Measurements from ENCODE around the gene RGL2. TPM values are rescaled to one million over a fixed set of nuclear protein-coding genes. Genes with fewer than 3 reads are reported as not detected.

RGL2 gene
- total RNA-seq, 1 experiment from 2014 or later, result 43.4 TPM

DNA sequence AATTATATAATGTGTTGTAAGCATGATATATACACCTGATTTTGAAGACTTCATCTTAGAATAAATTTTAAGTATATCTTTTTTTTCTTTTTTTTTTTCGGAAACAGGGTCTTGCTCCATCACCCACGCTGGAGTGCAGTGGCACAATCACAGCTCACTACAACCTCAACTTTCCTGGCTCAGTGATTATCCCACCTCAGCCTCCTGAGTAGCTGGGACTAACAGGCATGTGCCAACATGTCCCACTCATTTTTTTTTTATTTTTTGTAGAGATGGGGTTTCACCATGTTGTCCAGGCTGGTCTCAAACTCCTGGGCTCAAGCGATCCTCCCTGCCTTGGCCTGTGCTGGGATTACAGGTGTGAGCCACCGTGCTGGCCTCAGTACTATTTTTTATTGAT, 44.2 kb downstream of the RGL2 start:
- H3K4me3 ChIP-seq (ENCODE audit: insufficient read depth, low read depth, low read length), result no peak overlapping the region
- H3K36me3 ChIP-seq (replicated peaks; ENCODE audit: control insufficient read depth, insufficient read depth, low read length), result no peaks in the 10 kb centered on the region; the same call in 1 of the 2 replicates
- H3K27me3 ChIP-seq (ENCODE audit: control insufficient read depth, insufficient read depth, low read length), result no peaks in the 10 kb centered on the region
- no peak for DNase-seq

DNA sequence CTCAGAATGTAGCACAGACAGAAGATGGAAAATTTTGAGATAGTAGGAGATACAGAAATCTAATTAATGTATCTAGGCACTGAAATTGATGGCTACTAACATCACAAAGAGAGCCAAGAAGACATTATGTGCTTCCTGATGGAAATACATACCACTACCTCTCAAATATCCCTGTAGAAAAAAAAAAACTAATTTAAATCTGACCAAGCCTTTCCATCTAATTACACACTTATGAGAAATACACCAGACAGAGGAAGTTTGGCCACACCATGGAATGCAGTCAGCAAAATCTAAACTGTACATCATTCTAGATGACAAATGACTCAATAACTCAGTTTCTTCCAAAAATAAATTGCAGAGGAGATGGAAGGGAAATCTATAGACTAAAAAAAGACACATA, 46.0 kb downstream of the RGL2 start:
- Histone ChIP-seq H3K27me3 (ENCODE audit: control insufficient read depth, insufficient read depth, low read length) (peaks cover 8% of the 10 kb centered on the region), H3K36me3 (replicated peaks; ENCODE audit: control insufficient read depth, insufficient read depth, low read length) (no peaks in the 10 kb centered on the region; the same call in 1 of the 2 replicates), H3K4me3 (ENCODE audit: insufficient read depth, low read depth, low read length) (no peak overlapping the region)
- no peak for DNase-seq

DNA sequence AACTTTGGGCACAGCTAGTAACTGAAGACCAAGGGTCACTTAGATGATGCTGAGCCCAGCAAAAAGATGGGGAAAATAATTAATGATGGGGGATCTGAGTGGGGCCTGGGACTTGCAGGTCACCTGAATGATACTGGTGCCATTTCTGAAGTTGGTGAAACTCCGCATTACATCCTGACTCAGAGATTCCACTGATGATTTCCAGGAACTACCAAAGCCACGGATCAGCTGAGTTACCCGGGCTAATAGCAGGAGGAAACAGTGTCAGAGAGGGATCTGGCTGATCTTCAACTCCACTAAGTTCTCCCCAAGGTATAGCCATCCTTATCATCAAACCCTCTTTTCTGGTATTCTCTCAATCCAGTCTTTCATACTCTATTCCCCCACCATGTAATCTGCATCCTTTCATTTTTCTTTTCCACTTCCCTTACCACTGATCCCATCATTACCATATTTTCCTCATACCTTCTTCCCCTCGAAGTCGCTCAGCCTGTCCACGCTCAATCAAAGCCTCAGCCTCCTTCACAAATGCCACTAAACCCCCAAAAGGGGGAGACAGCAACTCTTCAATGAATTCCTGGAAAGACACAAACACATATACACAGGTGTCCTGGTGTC, 47.2 kb downstream of the RGL2 start:
- Histone ChIP-seq H3K4me3 (ENCODE audit: insufficient read depth, low read depth, low read length) (no peak overlapping the region), H3K36me3 (replicated peaks; ENCODE audit: control insufficient read depth, insufficient read depth, low read length) (no peaks in the 10 kb centered on the region; the same call in 1 of the 2 replicates), H3K27me3 (ENCODE audit: control insufficient read depth, insufficient read depth, low read length) (peaks cover 20% of the 10 kb centered on the region)
- no peak for DNase-seq

DNA sequence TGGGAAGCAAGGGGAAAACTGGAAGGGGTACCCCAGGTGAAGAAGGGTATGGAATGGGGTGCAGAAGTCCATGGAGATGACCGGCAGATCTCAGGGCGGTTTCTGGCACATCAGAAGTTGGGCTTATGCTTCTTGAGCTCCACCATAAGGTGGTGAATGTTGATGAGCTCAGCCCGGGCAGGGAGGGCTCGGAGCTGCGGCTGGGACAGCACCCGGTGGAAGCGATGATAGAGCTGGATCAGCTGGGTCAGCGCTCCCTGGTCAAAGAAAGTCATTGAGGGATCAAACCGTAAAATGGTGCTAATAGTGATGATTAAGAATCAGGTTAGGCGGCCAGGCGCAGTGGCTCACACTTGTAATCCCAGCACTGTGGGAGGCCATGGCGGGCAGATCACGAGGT, 48.0 kb downstream of the RGL2 start:
- DNase-seq, result no peak
- H3K4me3 ChIP-seq (ENCODE audit: insufficient read depth, low read depth, low read length), result no peak overlapping the region
- H3K36me3 ChIP-seq (replicated peaks; ENCODE audit: control insufficient read depth, insufficient read depth, low read length), result no peaks in the 10 kb centered on the region; the same call in 1 of the 2 replicates
- peaks cover 25% of the 10 kb centered on the region for H3K27me3 ChIP-seq (ENCODE audit: control insufficient read depth, insufficient read depth, low read length)

DNA sequence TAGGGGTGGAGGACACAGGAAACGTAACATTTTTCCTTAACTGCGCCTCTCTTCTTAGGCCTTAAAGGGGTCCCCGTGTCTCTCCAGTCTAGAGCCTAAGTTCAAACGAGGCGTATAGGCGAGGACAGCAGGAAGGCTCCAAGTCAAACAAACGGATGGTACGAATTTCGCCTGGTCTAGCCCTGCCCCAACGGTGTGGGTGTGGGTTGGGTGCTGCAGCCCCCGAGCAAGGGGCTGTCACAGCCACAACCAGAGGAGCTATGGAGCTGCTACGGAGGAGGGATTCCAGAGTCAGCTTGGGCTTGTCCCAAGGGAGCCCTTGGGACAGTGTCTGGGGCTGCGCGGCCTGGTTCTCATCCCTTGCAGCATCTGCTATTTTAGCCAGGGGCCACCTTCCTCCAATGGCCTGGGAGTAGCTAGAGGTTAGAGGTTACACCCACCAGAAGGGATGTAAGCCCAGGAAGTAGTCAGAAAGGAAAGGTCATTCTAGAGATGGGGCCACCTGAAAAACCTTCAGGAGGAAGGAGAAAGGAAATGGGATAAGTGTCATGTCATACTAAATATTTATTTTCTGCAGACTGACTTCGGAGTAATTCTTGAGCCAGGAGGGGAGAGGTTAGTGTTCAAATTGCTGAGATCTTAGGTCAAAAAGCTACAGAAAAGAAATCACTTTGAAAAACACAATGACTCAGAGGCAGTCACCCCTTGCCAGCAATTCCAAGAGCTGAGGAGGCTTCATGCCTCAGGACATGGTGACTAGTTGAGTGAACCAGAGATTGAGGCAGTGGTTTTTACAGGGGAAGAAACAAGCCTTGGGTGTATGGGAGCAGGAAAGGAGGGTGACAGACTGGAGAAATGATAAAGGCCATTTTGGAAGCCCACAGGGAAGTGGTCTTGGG, 48.8 kb downstream of the RGL2 start:
- peak overlapping the region; percentile 72 for H3K4me3 ChIP-seq (ENCODE audit: insufficient read depth, low read depth, low read length)
- DNase-seq, result no peak
- H3K36me3 ChIP-seq (replicated peaks; ENCODE audit: control insufficient read depth, insufficient read depth, low read length), result no peaks in the 10 kb centered on the region; the same call in 1 of the 2 replicates
- peaks cover 25% of the 10 kb centered on the region for H3K27me3 ChIP-seq (ENCODE audit: control insufficient read depth, insufficient read depth, low read length)

DNA sequence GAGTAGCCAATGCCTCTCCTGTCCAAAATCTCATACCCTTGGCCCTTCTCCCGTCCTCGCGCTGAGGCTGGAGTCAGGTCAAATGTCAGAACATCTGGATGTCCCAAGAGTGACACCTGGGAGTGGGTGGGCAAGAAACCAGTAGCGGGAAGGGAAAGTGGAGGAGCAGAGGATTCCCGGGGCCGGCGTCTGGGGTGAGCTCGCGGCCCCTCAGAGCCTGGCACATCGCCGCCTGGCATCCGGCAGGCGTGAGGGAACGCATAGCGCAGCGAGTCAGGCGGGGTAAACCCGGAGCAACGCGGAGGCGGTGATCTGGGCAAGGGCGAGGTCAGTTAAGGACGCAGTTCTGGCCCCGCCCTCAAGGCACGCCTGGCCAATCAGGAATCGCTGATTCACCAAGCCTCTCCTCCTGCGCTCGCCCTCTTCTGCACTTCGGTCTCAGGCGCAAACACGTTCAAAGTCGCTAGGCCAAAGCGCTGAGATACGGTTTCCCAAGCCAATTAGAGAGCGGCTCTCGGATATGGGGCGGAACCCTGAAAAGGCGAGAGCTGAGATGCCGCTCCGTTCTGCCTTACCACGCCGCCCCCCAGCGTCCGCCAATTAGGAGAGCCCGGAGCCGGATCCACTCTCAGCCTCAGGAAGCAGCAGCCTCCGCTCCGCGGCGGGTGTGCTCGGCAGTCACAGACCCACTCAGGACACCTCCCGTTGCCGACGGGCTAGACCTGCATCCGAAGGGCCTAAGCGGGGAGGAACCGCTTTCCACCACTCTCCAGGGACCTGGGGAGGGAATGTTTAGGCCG, 49.6 kb downstream of the RGL2 start:
- H3K36me3 ChIP-seq (replicated peaks; ENCODE audit: control insufficient read depth, insufficient read depth, low read length), result no peaks in the 10 kb centered on the region; the same call in 1 of the 2 replicates
- DNase-seq, result peak; percentile 94
- peak overlapping the region; percentile 72 for H3K4me3 ChIP-seq (ENCODE audit: insufficient read depth, low read depth, low read length)
- H3K27me3 ChIP-seq (ENCODE audit: control insufficient read depth, insufficient read depth, low read length), result peaks cover 25% of the 10 kb centered on the region

DNA sequence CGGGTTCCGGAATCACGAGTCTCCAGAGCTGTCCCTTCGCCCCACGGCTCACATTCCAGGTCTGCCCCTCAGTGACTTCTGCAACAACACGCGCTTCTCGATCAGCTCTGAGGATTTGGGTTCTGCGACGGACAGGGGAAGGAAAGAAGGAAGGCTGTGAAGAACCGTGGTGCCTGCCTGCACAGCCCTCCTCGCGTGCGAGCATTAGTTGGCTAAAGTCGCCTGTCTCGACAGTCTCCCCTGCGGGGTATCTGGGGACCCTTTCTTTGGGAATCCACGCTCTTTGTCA, 50.2 kb downstream of the RGL2 start:
- H3K36me3 ChIP-seq (replicated peaks; ENCODE audit: control insufficient read depth, insufficient read depth, low read length), result no peaks in the 10 kb centered on the region; the same call in 1 of the 2 replicates
- peaks cover 25% of the 10 kb centered on the region for H3K27me3 ChIP-seq (ENCODE audit: control insufficient read depth, insufficient read depth, low read length)
- peak overlapping the region; percentile 72 for H3K4me3 ChIP-seq (ENCODE audit: insufficient read depth, low read depth, low read length)
- peak; percentile 31 for DNase-seq

DNA sequence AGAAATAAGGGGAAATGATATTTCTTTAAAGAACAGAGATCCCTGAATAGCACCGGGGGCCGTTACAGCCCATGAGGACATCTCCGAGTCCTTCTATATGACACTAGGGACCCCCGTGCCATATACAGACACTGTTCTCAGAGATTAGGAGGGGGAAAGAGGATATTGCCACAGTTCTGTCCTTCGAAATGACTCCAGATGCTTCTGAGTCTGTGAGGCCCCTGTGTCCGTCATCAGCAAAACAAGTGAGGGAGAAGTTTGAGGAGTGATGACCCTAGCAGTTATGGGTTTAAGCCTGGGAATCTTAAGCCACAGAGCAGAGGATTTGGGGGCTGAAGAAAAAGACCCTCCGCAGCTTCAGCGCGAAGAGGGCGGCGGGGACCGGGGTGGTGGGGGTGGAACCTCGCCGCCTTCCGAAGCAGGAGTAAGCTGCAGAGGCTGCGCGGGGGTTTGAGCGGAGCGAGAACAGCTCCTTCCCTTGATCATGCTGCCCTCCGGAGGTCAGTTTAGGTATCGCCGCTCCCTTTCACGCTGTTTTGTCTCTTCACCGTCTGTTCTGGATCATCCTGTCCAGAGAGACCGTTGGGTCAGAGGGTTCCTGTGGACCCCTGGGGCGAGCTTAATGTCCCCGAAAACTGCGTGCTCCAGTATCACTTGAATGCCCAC, 50.6 kb downstream of the RGL2 start:
- Histone ChIP-seq H3K36me3 (replicated peaks; ENCODE audit: control insufficient read depth, insufficient read depth, low read length) (no peaks in the 10 kb centered on the region; the same call in 1 of the 2 replicates), H3K27me3 (ENCODE audit: control insufficient read depth, insufficient read depth, low read length) (peaks cover 25% of the 10 kb centered on the region), H3K4me3 (ENCODE audit: insufficient read depth, low read depth, low read length) (peak overlapping the region; percentile 72)
- peak; percentile 92 for DNase-seq

DNA sequence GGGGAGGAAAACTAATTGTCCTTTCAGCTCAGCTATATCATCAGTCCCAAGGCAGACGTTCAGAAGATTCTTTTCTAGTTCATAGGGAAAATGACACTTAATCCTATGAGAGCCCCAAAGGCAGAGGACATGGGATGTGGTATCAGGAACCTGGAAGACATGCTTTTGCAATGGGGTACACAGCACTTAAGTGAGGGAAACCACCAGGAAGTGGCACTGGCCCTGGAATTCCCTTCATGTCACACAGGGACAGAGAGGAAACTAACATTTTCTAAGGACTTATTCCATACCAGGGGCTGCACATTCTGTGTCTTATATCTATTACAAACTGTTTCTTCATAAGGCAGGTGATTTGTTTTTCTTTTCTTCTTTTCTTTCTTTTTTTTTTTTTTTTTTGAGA, 55.3 kb downstream of the RGL2 start:
- no peak overlapping the region for H3K4me3 ChIP-seq (ENCODE audit: insufficient read depth, low read depth, low read length)
- H3K36me3 ChIP-seq (replicated peaks; ENCODE audit: control insufficient read depth, insufficient read depth, low read length), result no peaks in the 10 kb centered on the region
- no peak for DNase-seq
- peaks cover 24% of the 10 kb centered on the region for H3K27me3 ChIP-seq (ENCODE audit: control insufficient read depth, insufficient read depth, low read length)

DNA sequence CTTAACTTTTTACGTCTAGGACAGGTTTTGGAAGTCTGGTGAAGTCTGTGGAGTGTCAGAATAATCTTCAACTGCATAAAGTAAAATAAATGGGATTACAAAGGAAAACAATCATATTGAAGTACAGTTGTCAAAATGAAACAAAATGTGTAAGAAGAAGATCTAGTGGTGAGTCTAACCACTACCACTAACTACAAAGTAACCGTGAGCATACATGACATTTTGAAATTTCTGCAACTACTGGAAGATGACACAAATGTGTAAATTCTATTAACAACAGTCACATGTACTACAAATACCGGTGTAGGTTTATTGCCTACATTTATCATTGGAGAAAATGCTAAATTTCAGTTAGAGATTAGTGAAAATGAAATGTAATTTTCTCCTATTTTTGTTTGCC, 56.8 kb downstream of the RGL2 start:
- Histone ChIP-seq H3K4me3 (ENCODE audit: insufficient read depth, low read depth, low read length) (no peak overlapping the region), H3K27me3 (ENCODE audit: control insufficient read depth, insufficient read depth, low read length) (peaks cover 12% of the 10 kb centered on the region), H3K36me3 (replicated peaks; ENCODE audit: control insufficient read depth, insufficient read depth, low read length) (no peaks in the 10 kb centered on the region)
- no peak for DNase-seq

Other genes with a start within 250 kb of the RGL2 start
- 3.6 and 4.9 TPM in 2 replicates for gene HLA-DPA1, start 225.3 kb downstream of the RGL2 start, total RNA-seq (2014; rRNA removed; shearing (Covaris generic))
- 27.6 and 29.3 TPM in 2 replicates for gene HLA-DPB1, start 223.0 kb downstream of the RGL2 start, total RNA-seq (2014; rRNA removed; shearing (Covaris generic))
- gene COL11A2, start 106.5 kb downstream of the RGL2 start, total RNA-seq (2014; rRNA removed; shearing (Covaris generic)), result 0.48 and 0.67 TPM in 2 replicates
- 16.7 and 18.1 TPM in 2 replicates for gene RXRB, start 98.3 kb downstream of the RGL2 start, total RNA-seq (2014; rRNA removed; shearing (Covaris generic))
- gene SLC39A7, start 98.1 kb downstream of the RGL2 start, total RNA-seq (2014; rRNA removed; shearing (Covaris generic)), result 96.3 and 115 TPM in 2 replicates
- 14.7 and 16.0 TPM in 2 replicates for gene HSD17B8, start 94.3 kb downstream of the RGL2 start, total RNA-seq (2014; rRNA removed; shearing (Covaris generic))
- 18.5 and 19.7 TPM in 2 replicates for gene RING1, start 90.4 kb downstream of the RGL2 start, total RNA-seq (2014; rRNA removed; shearing (Covaris generic))
- 54.1 and 57.8 TPM in 2 replicates for gene VPS52, start 27.1 kb downstream of the RGL2 start, total RNA-seq (2014; rRNA removed; shearing (Covaris generic))
- 3,561 and 4,135 TPM in 2 replicates for gene RPS18, start 26.9 kb downstream of the RGL2 start, total RNA-seq (2014; rRNA removed; shearing (Covaris generic))
- gene B3GALT4, start 21.8 kb downstream of the RGL2 start, total RNA-seq (2014; rRNA removed; shearing (Covaris generic)), result 5.6 and 8.3 TPM in 2 replicates
- gene WDR46, start 9.7 kb downstream of the RGL2 start, total RNA-seq (2014; rRNA removed; shearing (Covaris generic)), result 72.0 and 96.6 TPM in 2 replicates
- gene PFDN6, start 9.3 kb downstream of the RGL2 start, total RNA-seq (2014; rRNA removed; shearing (Covaris generic)), result 87.9 and 90.2 TPM in 2 replicates
- gene TAPBP, start 15.1 kb upstream of the RGL2 start, total RNA-seq (2014; rRNA removed; shearing (Covaris generic)), result 27.9 and 30.6 TPM in 2 replicates
- gene ZBTB22, start 18.8 kb upstream of the RGL2 start, total RNA-seq (2014; rRNA removed; shearing (Covaris generic)), result 11.6 and 14.9 TPM in 2 replicates
- gene DAXX, start 24.0 kb upstream of the RGL2 start, total RNA-seq (2014; rRNA removed; shearing (Covaris generic)), result 79.8 and 91.2 TPM in 2 replicates
- 101 and 113 TPM in 2 replicates for gene KIFC1, start 92.9 kb upstream of the RGL2 start, total RNA-seq (2014; rRNA removed; shearing (Covaris generic))
- 38.3 and 41.9 TPM in 2 replicates for gene PHF1, start 112.1 kb upstream of the RGL2 start, total RNA-seq (2014; rRNA removed; shearing (Covaris generic))
- 168 and 188 TPM in 2 replicates for gene CUTA, start 119.2 kb upstream of the RGL2 start, total RNA-seq (2014; rRNA removed; shearing (Covaris generic))
- gene SYNGAP1, start 121.1 kb upstream of the RGL2 start, total RNA-seq (2014; rRNA removed; shearing (Covaris generic)), result 8.3 and 13.4 TPM in 2 replicates
- 15.5 and 16.4 TPM in 2 replicates for gene ZBTB9, start 155.6 kb upstream of the RGL2 start, total RNA-seq (2014; rRNA removed; shearing (Covaris generic))